Breast epithelium (tissue), 4 donors: Measurements from ENCODE around the gene ROMO1. TPM values are rescaled to one million over a fixed set of nuclear protein-coding genes. Genes with fewer than 3 reads are reported as not detected.

Experiments
- DNase-seq, 2 donors: peaks; one replicate each; pipeline ENCODE4 v3.0.0-alpha.2; 2019; ENCODE audit warnings: low spot score in 2 of 2
- H3K27ac ChIP-seq, 2 donors: fragments of 200-600 bp; sonication (generic) in 1 of 2; one replicate each; pipeline ENCODE4 v1.5.1; 2016 to 2019; ENCODE audit warnings: mild to moderate bottlenecking in 1 of 2
- H3K27me3 ChIP-seq, 2 donors: fragments of 200-600 bp; sonication (generic) in 1 of 2; one replicate each; pipeline versions ENCODE4 v1.5.1 to v1.6.0; 2017 to 2019; ENCODE audit warnings: control low read depth in 1 of 2, mild to moderate bottlenecking in 1 of 2
- H3K36me3 ChIP-seq: fragments of 200-600 bp; one replicate; pipeline ENCODE4 v1.5.1; 2019
- H3K4me1 ChIP-seq, 2 donors: fragments of 200-600 bp; sonication (generic); one replicate each; pipeline ENCODE4 v1.5.1; 2016 to 2019; ENCODE audit warnings: control low read depth in 1 of 2
- H3K4me3 ChIP-seq, 3 donors: fragments of 200-600 bp; sonication (generic); 1 replicate in 2 of 3; 2 replicates in 1 of 3; pipeline ENCODE4 v1.5.1; 2016 to 2019; ENCODE audit warnings: mild to moderate bottlenecking in 3 of 3, moderate library complexity in 2 of 3
- H3K9me3 ChIP-seq, 2 donors: fragments of 200-600 bp; sonication (generic) in 1 of 2; one replicate each; pipeline ENCODE4 v1.5.1; 2016 to 2019; ENCODE audit warnings: control low read depth in 1 of 2
- POLR2A ChIP-seq: fragments of 450-650 bp; IDR thresholded peaks from one replicate; pipeline ENCODE4 v1.6.1; 2016; ENCODE audit warnings: antibody characterized with exemption, mild to moderate bottlenecking, moderate library complexity
- POLR2AphosphoS5 ChIP-seq, 3 donors: sonication (generic); formaldehyde crosslinking; IDR thresholded peaks; one replicate each; pipeline ENCODE4 v1.6.1; 2017; ENCODE audit warnings: antibody characterized with exemption in 3 of 3
- intact Hi-C: fragments of 100-400 bp; cut with DNase I; formaldehyde crosslinking; loops from one replicate; pipeline ENCODE4 v1.15.1; 2023; ENCODE audit warnings: low total_unique reads
- total RNA-seq, 3 donors: library from RNA; depleted of rRNA; stranded (reverse); fragments of >200 nt; gene quantifications; one replicate each; pipeline ENCODE4 v1.1.0, GENCODE V29; 2016
- TF ChIP-seq, protein P1 (sequence below), 3 donors: fragments of 450-650 bp; IDR thresholded peaks; one replicate each; pipeline ENCODE4 v1.5.1; 2016 to 2017; ENCODE audit warnings: antibody characterized with exemption in 3 of 3, mild to moderate bottlenecking in 3 of 3, moderate library complexity in 3 of 3

Gene ROMO1
- total RNA-seq, 3 donors from 2014 or later = 231 to 348 (median 306) TPM

DNA sequence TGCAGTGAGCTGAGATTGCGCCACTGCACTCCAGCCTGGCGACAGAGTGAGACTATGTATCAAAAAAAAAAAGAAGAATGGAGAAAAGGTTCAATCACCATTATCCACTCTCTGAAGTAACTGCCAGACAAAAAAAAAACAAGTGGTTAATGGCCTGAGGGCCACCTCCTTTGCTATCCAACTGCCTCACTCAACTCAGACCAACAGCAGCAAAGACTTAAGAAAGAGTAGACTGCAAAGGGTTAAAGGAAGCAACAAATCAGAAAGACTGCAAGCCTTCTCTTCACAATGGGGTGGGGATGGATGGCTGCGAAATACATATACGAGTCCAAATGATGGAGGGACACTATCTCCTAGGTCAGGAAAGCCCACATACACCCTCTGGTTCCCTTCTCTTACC lies 3.2 kb upstream of the ROMO1 start:
- intact Hi-C loops = no loop called here
- Histone ChIP-seq H3K27ac (no peak overlapping the region), H3K4me3 (no peak overlapping the region), H3K9me3 (no peaks in the 10 kb centered on the region), H3K4me1 (peaks cover 5 to 6% of the 10 kb centered on the region in 2 donors), H3K27me3 (no peaks in the 10 kb centered on the region), H3K36me3 (no peaks in the 10 kb centered on the region)
- TF ChIP-seq POLR2A (no peak), POLR2AphosphoS5 (IDR thresholded peaks at IDR 0.05) (no peak)
- TF ChIP-seq, protein P1, sequence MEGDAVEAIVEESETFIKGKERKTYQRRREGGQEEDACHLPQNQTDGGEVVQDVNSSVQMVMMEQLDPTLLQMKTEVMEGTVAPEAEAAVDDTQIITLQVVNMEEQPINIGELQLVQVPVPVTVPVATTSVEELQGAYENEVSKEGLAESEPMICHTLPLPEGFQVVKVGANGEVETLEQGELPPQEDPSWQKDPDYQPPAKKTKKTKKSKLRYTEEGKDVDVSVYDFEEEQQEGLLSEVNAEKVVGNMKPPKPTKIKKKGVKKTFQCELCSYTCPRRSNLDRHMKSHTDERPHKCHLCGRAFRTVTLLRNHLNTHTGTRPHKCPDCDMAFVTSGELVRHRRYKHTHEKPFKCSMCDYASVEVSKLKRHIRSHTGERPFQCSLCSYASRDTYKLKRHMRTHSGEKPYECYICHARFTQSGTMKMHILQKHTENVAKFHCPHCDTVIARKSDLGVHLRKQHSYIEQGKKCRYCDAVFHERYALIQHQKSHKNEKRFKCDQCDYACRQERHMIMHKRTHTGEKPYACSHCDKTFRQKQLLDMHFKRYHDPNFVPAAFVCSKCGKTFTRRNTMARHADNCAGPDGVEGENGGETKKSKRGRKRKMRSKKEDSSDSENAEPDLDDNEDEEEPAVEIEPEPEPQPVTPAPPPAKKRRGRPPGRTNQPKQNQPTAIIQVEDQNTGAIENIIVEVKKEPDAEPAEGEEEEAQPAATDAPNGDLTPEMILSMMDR (IDR thresholded peaks at IDR 0.05) = no peak
- no peak for DNase-seq

DNA sequence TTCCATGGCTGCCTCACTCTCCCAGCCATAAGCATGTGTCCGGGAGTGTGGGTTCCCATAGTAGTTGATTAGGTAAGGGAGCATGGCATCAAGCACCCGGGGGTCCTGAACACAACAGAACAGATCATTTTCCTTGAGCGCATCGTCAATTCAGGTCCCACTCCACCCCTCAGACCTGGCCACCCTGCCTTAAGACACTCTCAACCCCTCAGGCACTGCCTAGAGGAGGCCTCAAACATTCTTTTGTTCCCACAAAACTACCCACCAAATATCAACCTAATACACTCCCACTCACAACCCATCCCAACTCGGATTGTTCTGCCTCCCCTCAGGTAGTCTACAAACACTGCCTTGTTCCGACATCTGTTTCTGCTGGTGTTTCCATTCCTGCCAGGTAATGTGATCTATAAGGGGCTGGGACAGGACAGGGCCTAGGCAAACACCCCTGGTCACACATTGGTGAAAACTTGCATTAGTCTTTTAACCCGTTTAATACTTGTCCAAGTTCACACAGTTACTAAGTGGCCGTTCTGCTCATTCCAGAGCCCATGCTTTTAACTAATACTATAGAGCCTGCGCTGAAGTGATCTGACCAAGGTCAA lies 1.4 kb upstream of the ROMO1 start:
- intact Hi-C loops = no loop called here
- Histone ChIP-seq H3K27ac (no peak overlapping the region), H3K36me3 (no peaks in the 10 kb centered on the region), H3K9me3 (no peaks in the 10 kb centered on the region), H3K4me1 (peaks cover 5 to 6% of the 10 kb centered on the region in 2 donors), H3K4me3 (peak overlapping the region; percentile 83 to 99 (median 96)), H3K27me3 (no peaks in the 10 kb centered on the region)
- no peak for TF ChIP-seq POLR2AphosphoS5 (IDR thresholded peaks at IDR 0.05)
- TF ChIP-seq POLR2A = no peak
- TF ChIP-seq, protein P1 (IDR thresholded peaks at IDR 0.05) = no peak
- no peak for DNase-seq

DNA sequence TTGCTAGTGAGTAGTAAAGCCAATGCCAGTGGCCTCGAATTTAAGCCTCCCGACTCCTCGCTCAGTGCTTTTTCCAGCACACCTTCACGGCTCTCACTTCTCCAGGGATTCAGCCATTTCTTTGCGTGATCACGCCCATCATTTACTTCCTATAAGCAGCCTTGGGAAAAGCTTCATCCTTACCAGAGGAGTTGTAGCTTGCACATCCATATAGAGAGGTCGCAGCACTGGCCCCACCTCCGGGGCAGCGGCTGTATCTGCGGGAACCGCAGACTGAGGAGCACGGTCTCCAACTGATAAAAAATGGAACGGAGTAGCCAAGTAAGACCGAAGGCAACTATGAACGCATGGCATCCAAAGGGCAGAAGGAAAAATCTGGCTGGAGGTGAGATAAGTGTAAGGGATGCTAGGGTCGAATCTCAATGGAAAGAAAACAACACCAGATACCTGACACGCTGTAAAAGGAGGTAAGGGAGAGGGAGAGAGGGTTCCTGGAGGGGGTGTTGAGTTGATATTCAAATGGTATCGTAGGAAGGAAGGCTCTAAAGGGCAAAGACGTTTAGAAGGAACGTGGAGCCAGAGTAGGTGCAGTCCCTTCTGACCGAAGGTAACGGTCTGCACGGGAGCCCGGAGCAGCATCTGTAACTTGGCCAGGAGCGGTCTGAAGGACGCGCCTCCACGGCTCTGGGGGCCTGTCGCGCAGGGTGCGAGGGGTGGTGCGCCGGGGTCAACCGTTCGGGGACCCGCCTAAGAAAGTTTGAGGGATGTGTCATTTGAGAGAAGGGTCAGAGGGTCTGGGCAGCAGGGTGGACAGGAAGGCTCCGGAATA lies 693 bp upstream of the ROMO1 start:
- H3K9me3 ChIP-seq = no peaks in the 10 kb centered on the region
- peak overlapping the region; percentile 93 to 97 for H3K27ac ChIP-seq
- intact Hi-C loops = no loop called here
- no peak for DNase-seq
- H3K4me3 ChIP-seq = peak overlapping the region; percentile 83 to 99 (median 96)
- peaks cover 5% of the 10 kb centered on the region for H3K36me3 ChIP-seq
- no peaks in the 10 kb centered on the region for H3K27me3 ChIP-seq
- TF ChIP-seq POLR2AphosphoS5 (IDR thresholded peaks at IDR 0.05) (no peak), POLR2A (no peak)
- peaks cover 5 to 6% of the 10 kb centered on the region in 2 donors for H3K4me1 ChIP-seq

DNA sequence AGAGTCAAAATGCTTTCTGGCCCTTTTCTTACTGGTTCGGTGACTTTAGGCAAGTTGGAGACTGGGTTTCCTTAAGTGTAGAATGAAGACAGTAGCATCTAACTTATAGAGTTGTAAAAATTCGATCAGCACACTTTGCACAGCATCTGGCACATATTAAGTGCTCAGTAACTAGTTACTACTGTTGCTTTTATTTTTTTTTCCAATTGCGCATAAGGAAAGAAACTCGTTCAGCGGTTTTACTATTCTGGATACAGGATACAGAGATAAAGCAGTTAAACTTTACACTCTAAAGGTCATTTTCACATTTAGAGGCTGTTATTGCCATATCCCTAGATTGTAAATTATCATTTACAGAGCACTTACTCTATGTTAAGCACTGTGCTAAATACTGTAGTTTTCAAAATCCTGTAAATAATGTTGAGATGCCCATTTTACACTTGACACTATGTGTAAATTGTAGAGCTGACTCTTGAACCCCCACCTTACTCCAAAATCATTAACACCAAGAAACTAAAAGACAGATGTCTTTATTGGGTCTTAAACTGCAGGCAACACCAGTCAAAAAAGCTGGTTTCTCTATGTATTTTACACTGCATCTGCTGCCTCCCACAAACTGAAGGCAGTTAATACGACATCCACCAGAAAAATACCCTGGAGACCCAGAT lies 886 bp downstream of the ROMO1 start:
- TF ChIP-seq, protein P1 (IDR thresholded peaks at IDR 0.05) = no peak
- TF ChIP-seq POLR2AphosphoS5 (IDR thresholded peaks at IDR 0.05) = no peak
- no peaks in the 10 kb centered on the region for H3K27me3 ChIP-seq
- peaks cover 5 to 6% of the 10 kb centered on the region in 2 donors for H3K4me1 ChIP-seq
- peak overlapping the region; percentile 93 to 97 for H3K27ac ChIP-seq
- H3K9me3 ChIP-seq = no peaks in the 10 kb centered on the region
- H3K36me3 ChIP-seq = peaks cover 5% of the 10 kb centered on the region
- DNase-seq = no peak
- intact Hi-C loops = no loop called here
- H3K4me3 ChIP-seq = peak overlapping the region; percentile 83 to 99 (median 96)

DNA sequence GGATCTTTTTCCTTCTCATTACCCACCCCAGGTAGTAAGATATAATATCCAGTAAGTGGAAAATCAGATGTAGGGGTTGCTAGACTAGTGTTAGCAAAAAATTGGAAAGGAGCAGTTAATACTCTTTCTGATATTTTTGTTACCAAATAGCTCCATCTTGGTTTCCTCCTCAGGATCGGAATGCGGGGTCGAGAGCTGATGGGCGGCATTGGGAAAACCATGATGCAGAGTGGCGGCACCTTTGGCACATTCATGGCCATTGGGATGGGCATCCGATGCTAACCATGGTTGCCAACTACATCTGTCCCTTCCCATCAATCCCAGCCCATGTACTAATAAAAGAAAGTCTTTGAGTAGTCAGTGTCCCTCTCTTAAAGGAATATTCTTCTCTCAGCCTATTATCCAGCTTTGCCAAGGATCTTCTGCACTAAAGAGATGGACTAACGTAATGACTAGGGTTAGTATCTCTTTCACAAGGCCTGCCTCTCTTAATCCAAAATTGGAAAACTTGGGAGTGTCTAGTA lies 1.5 kb downstream of the ROMO1 start:
- Histone ChIP-seq H3K27me3 (no peaks in the 10 kb centered on the region), H3K4me3 (no peak overlapping the region), H3K36me3 (peaks cover 5% of the 10 kb centered on the region), H3K27ac (peak overlapping the region; percentile 25 to 97), H3K4me1 (peaks cover 5 to 6% of the 10 kb centered on the region in 2 donors), H3K9me3 (no peaks in the 10 kb centered on the region)
- no peak for TF ChIP-seq POLR2A
- DNase-seq = no peak
- intact Hi-C loops = no loop called here
